Common myeloid progenitor, CD34-positive (primary cell): ENCODE results near the gene CALCOCO1.

ENCODE experiments used
- CTCF ChIA-PET: fragments of 350-600 bp; sonication (Branson Sonifier 250); formaldehyde crosslinking; loops from one replicate; lab custom pipeline; 2021; ENCODE audit warnings: antibody characterized with exemption; lab: Charles Lee
- POLR2A ChIA-PET: fragments of 350-600 bp; sonication (Branson Sonifier 250); formaldehyde crosslinking; loops from one replicate; lab custom pipeline; 2021; ENCODE audit warnings: antibody characterized with exemption; lab: Charles Lee
- DNase-seq, 3 donors: peaks; one replicate each; pipeline versions ENCODE4 v3.0.0 to v3.0.0-alpha.2; 2013
- H3K27ac ChIP-seq, 2 experiments: 1 replicate in 1 of 2; 2 replicates in 1 of 2; pipeline ENCODE4 v1.7.0; 2013; ENCODE audit warnings: inconsistent platforms in 2 of 2, low read length in 2 of 2, mild to moderate bottlenecking in 2 of 2, low read depth in 1 of 2, moderate library complexity in 1 of 2; ENCODE audit not compliant: severe bottlenecking in 2 of 2, insufficient read depth in 1 of 2, poor library complexity in 1 of 2
- H3K27me3 ChIP-seq, 5 experiments: replicated peaks in 2 of 5; 1 replicate in 3 of 5; 2 replicates in 2 of 5; pipeline versions ENCODE4 v1.6.1 to v1.7.0; 2013; ENCODE audit warnings: low read length in 4 of 5, mild to moderate bottlenecking in 2 of 5, moderate library complexity in 2 of 5, inconsistent platforms in 1 of 5; ENCODE audit not compliant: insufficient read depth in 5 of 5, control insufficient read depth in 4 of 5
- H3K36me3 ChIP-seq, 4 experiments: 1 replicate in 2 of 4; 2 replicates in 2 of 4; pipeline versions ENCODE4 v1.6.1 to v1.7.0; 2013; ENCODE audit warnings: low read length in 3 of 4, control low read depth in 1 of 4, mild to moderate bottlenecking in 1 of 4; ENCODE audit not compliant: control insufficient read depth in 4 of 4, insufficient read depth in 4 of 4
- H3K4me1 ChIP-seq, 4 experiments: 1 replicate in 3 of 4; 2 replicates in 1 of 4; pipeline versions ENCODE4 v1.6.1 to v1.7.1; 2013; ENCODE audit warnings: low read length in 3 of 4, mild to moderate bottlenecking in 3 of 4, control low read depth in 1 of 4, inconsistent platforms in 1 of 4, moderate library complexity in 1 of 4; ENCODE audit not compliant: control insufficient read depth in 4 of 4, insufficient read depth in 4 of 4; ENCODE audit errors: control extremely low read depth in 1 of 4
- H3K4me3 ChIP-seq, 7 experiments: 1 replicate in 4 of 7; 2 replicates in 3 of 7; pipeline versions ENCODE4 v1.5.1 to v1.7.0; 2013; ENCODE audit warnings: mild to moderate bottlenecking in 7 of 7, low read length in 6 of 7, moderate library complexity in 6 of 7, inconsistent platforms in 2 of 7, low read depth in 2 of 7, control low read depth in 1 of 7; ENCODE audit not compliant: insufficient read depth in 4 of 7, control insufficient read depth in 1 of 7; ENCODE audit errors: extremely low read depth in 1 of 7
- H3K9me3 ChIP-seq, 5 experiments: 1 replicate in 4 of 5; 2 replicates in 1 of 5; pipeline versions ENCODE4 v1.6.1 to v1.7.1; 2013; ENCODE audit warnings: low read length in 4 of 5, mild to moderate bottlenecking in 2 of 5, inconsistent platforms in 1 of 5, low read depth in 1 of 5, moderate library complexity in 1 of 5; ENCODE audit not compliant: control insufficient read depth in 4 of 5, insufficient read depth in 2 of 5; ENCODE audit errors: control extremely low read depth in 1 of 5
- WGBS: methylation state at CpG from one replicate; pipeline ENCODE4 v1.1.5; 2013; ENCODE audit not compliant: insufficient coverage; 5-methylcytosine and 5-hydroxymethylcytosine counted together

Gene CALCOCO1

DNA sequence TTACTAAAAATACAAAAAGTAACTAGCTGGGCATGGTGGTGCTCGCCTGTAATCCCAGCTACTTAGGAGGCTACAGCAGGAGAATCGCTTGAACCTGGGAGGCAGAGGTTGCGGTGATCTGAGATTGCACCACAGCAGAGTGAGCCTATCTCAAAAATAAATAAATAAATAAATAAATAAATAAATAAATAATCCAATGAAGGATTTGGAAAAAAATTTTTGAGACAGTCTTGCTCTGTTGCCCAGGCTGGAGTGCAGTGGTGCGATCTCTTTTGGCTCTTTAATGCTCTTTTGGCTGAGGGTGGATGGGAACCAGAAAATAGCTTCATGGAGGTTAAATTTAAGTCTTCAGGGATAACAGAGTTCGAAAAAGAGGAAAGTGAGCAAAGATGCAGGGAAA is 63.1 kb downstream of the CALCOCO1 start:
- Histone ChIP-seq H3K4me3 (no peak overlapping the region), H3K36me3 (peaks cover 10 to 50% (median 34%) of the 10 kb centered on the region in 4 experiments), H3K27me3 (no peaks in the 10 kb centered on the region), H3K4me1 (no peaks in the 10 kb centered on the region), H3K27ac (no peak overlapping the region), H3K9me3 (no peaks in the 10 kb centered on the region)
- ChIA-PET CTCF (interaction anchor here (0.9 to 1.6 kb wide), 2 partner anchors 31 to 121 kb away, joined by 3 to 4 read pairs; no protein-coding TSS in a partner anchor), POLR2A (interaction anchor here (0.6 kb wide), 1 partner anchor 121 kb away, joined by 3 read pairs; no protein-coding TSS in a partner anchor)
- DNase-seq = no peak
- WGBS = 69% methylated on average over 2 of the region's 5 CpGs

DNA sequence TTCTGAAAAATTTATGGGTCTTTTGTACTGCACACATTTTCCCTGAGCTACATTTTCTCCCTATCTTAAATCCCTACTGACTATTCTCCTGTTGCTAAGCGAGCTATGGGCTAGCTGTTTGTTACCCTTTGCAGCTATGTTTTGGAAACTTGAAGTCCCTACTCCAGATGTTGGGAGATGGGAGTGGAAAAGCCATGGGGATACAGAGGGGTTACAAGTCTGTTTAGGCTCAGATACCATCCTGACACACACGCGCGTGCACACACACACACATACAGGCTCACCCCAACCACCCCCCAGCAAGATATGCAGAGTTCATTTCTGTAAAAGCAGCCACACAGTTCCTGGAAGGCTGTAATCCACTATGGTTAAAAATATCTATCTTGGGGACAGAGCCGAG is 67.2 kb downstream of the CALCOCO1 start:
- no CpG with 5 or more reads among the region's 5 CpGs for WGBS
- no peak for DNase-seq
- no peaks in the 10 kb centered on the region for H3K27me3 ChIP-seq
- ChIA-PET CTCF (interaction anchor here (1.2 to 1.5 kb wide), 3 partner anchors 10 to 500 kb away, joined by 3 read pairs; partner anchors contain the start of gene ATP5MC2), POLR2A (no interaction called here)
- no peak overlapping the region for H3K4me3 ChIP-seq
- H3K27ac ChIP-seq = no peak overlapping the region
- H3K4me1 ChIP-seq = no peaks in the 10 kb centered on the region
- H3K9me3 ChIP-seq = no peaks in the 10 kb centered on the region
- peaks cover 5 to 20% (median 15%) of the 10 kb centered on the region in 4 experiments for H3K36me3 ChIP-seq

DNA sequence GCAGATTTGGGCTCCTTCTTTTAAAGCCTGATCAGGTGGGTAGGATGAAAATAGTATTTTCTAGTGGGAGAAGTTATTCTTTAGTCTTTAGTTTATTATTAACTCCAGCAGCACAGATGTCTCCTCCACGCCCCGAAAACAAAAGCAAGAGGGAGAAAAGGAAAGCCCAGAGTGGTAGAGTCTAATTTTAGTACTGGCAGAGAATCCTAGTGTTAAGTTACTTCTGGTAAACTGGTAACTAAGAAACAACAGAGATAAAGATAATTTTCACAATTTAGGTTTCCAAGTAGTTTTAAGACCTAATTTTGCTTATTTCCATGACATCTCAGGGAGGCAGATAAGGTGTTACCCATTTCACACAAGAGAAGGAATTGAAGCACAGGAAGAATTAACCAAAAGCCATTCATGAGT is 67.7 kb downstream of the CALCOCO1 start:
- ChIA-PET CTCF (interaction anchor here (1.2 to 1.5 kb wide), 3 partner anchors 9 to 500 kb away, joined by 3 read pairs; partner anchors contain the start of gene ATP5MC2), POLR2A (no interaction called here)
- DNase-seq = no peak
- no peaks in the 10 kb centered on the region for H3K9me3 ChIP-seq
- no CpG with 5 or more reads among the region's 2 CpGs for WGBS
- H3K36me3 ChIP-seq = peaks cover 1 to 16% (median 11%) of the 10 kb centered on the region in 4 experiments
- no peak overlapping the region for H3K27ac ChIP-seq
- H3K4me1 ChIP-seq = no peaks in the 10 kb centered on the region
- H3K4me3 ChIP-seq = no peak overlapping the region
- no peaks in the 10 kb centered on the region for H3K27me3 ChIP-seq

DNA sequence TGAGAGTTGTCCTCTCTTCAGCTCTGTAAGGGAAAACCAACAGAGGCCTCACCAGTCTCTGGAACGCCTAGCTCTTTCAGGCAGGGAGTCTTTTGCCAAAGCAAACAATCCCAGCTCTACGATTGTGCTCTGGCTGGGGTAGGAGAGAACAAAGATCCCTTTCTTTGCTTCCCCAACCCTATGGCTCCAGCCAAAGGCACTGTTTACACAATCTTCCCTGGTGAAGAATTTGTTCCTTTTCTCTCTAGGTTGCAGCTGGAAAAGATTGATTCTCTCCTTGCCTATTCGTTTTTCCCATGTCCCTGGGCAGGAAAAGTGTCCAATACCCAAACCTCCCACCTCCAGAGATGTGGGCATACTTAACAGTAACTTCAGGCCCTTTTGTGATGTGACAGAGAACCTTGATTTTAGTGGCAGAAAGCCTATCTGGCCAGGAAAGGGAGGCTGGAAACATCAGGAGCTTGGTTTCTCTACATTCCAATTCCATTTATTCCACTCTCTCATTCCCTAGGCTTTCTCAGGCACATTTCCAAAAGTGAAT is 68.2 kb downstream of the CALCOCO1 start:
- H3K4me3 ChIP-seq = no peak overlapping the region
- DNase-seq = no peak
- POLR2A ChIA-PET = no interaction called here

More for the DNA sequence above, 68.2 kb downstream of the CALCOCO1 start:
- CTCF ChIA-PET = interaction anchor here (0.7 to 1.5 kb wide), 5 partner anchors 9 to 499 kb away, joined by 3 read pairs; partner anchors contain the start of gene ATP5MC2
- H3K9me3 ChIP-seq = no peaks in the 10 kb centered on the region
- WGBS = 100% methylated on average over 2 of the region's 3 CpGs
- H3K27ac ChIP-seq = no peak overlapping the region
- peaks cover 0 to 12% (median 8%) of the 10 kb centered on the region in 4 experiments for H3K36me3 ChIP-seq
- H3K27me3 ChIP-seq = no peaks in the 10 kb centered on the region
- H3K4me1 ChIP-seq = no peaks in the 10 kb centered on the region
